ENCODE measurements around the gene B3GNT5.

GRCh38 chr3:183264268-183264667, 11.2 kb downstream of the B3GNT5 start:
- TF ChIP-seq ELF4 (CRISPR knock-in tag; IDR thresholded peaks at IDR 0.05): no peak
- TF ChIP-seq GABPA (tag; conservative IDR thresholded peaks at IDR 0.05; ENCODE audit: low read depth): no peak
- TF ChIP-seq NR2C1 (IDR thresholded peaks at IDR 0.05): no peak
- TF ChIP-seq NR2C1 (tag; IDR thresholded peaks at IDR 0.05): no peak
- TF ChIP-seq RBM15 (IDR thresholded peaks at IDR 0.05; ENCODE audit: insufficient read depth, low read length): no peak
- no peak for TF ChIP-seq CTCF (IDR thresholded peaks at IDR 0.05 in 2 of 3, conservative IDR thresholded peaks at IDR 0.05 in 1 of 3; ENCODE audit: insufficient read depth in 2 of 3, low read depth in 1 of 3, low read length in 3 of 3)
- TF ChIP-seq FOXA1 (IDR thresholded peaks at IDR 0.05; ENCODE audit: borderline replicate concordance): no peak
- no peak for TF ChIP-seq FOXK1 (CRISPR knock-in tag; IDR thresholded peaks at IDR 0.05; ENCODE audit: borderline replicate concordance)
- TF ChIP-seq SMAD1 (IDR thresholded peaks at IDR 0.05; ENCODE audit: low read depth, low read length, partially characterized antibody): no peak
- TF ChIP-seq ZNF551 (CRISPR knock-in tag; IDR thresholded peaks at IDR 0.05): no peak
- no peak for TF ChIP-seq POLR2AphosphoS5 (IDR thresholded peaks at IDR 0.05; ENCODE audit: control insufficient read depth, insufficient read depth, low read depth, low read length)
- no peak for TF ChIP-seq ZNF224 (CRISPR knock-in tag; IDR thresholded peaks at IDR 0.05)
- no peak for TF ChIP-seq PRDM10 (IDR thresholded peaks at IDR 0.05; ENCODE audit: partially characterized antibody)
